Keratinocyte (primary cell): ENCODE measurements around the gene PRKCH. TPM values are rescaled to one million over a fixed set of nuclear protein-coding genes. Genes with fewer than 3 reads are reported as not detected.

Experiments used
- DNase-seq: peaks from one replicate; pipeline ENCODE4 v3.0.0-alpha.2; 2011; ENCODE audit warnings: low read depth, missing footprints, low spot score
- FAIRE-seq: peaks from 2 replicates; lab custom pipeline; 2011; peaks lifted over from hg19 to GRCh38; lab: Jason Lieb, UNC
- H2AFZ ChIP-seq: 2 replicates; pipeline ENCODE4 v1.6.0; 2012; ENCODE audit warnings: low read length, control low read depth, inconsistent platforms; ENCODE audit not compliant: control insufficient read depth
- H3K27ac ChIP-seq: 2 replicates; pipeline ENCODE4 v1.5.1; 2011; ENCODE audit warnings: low read length; ENCODE audit not compliant: control insufficient read depth, insufficient read depth
- H3K27me3 ChIP-seq: 3 replicates; pipeline ENCODE4 v1.6.0; 2011; ENCODE audit warnings: low read length; ENCODE audit not compliant: control insufficient read depth, insufficient read depth; ENCODE audit errors: extremely low read depth
- H3K36me3 ChIP-seq, 2 experiments: 2 replicates in 1 of 2; 3 replicates in 1 of 2; pipeline ENCODE4 v1.5.1; 2011; ENCODE audit warnings: low read length in 2 of 2, mild to moderate bottlenecking in 1 of 2; ENCODE audit not compliant: control insufficient read depth in 2 of 2, insufficient read depth in 2 of 2; ENCODE audit errors: extremely low read depth in 1 of 2
- H3K4me1 ChIP-seq: 3 replicates; pipeline ENCODE4 v1.5.1; 2011; ENCODE audit warnings: low read length; ENCODE audit not compliant: control insufficient read depth, insufficient read depth; ENCODE audit errors: extremely low read depth
- H3K4me2 ChIP-seq: 3 replicates; pipeline ENCODE4 v1.6.0; 2011; ENCODE audit warnings: low read depth, low read length; ENCODE audit not compliant: control insufficient read depth, insufficient read depth; ENCODE audit errors: extremely low read depth
- H3K4me3 ChIP-seq, 3 experiments: fragments of 200-600 bp in 1 of 3; sonication (generic) in 1 of 3; 2 replicates in 2 of 3; 3 replicates in 1 of 3; pipeline ENCODE4 v1.5.1; 2011 to 2016; ENCODE audit warnings: low read length in 3 of 3, mild to moderate bottlenecking in 3 of 3, control low read depth in 2 of 3, inconsistent platforms in 1 of 3, low read depth in 1 of 3, mixed read lengths in 1 of 3, mixed run types in 1 of 3, moderate library complexity in 1 of 3; ENCODE audit not compliant: control insufficient read depth in 2 of 3, insufficient read depth in 2 of 3; ENCODE audit errors: extremely low read depth in 1 of 3
- H3K79me2 ChIP-seq: 2 replicates; pipeline ENCODE4 v1.6.0; 2012; ENCODE audit warnings: low read length; ENCODE audit not compliant: control insufficient read depth, insufficient read depth
- H3K9ac ChIP-seq: 3 replicates; pipeline ENCODE4 v1.6.0; 2011; ENCODE audit warnings: low read length; ENCODE audit not compliant: control insufficient read depth, insufficient read depth; ENCODE audit errors: extremely low read depth
- H3K9me1 ChIP-seq: 3 replicates; pipeline ENCODE4 v1.6.0; 2011; ENCODE audit warnings: low read length; ENCODE audit not compliant: control insufficient read depth, insufficient read depth; ENCODE audit errors: extremely low read depth
- H3K9me3 ChIP-seq: 2 replicates; pipeline ENCODE4 v1.5.1; 2012; ENCODE audit warnings: low read depth, low read length; ENCODE audit not compliant: control insufficient read depth
- H4K20me1 ChIP-seq: 3 replicates; pipeline ENCODE4 v1.6.0; 2011; ENCODE audit warnings: low read length; ENCODE audit not compliant: control insufficient read depth, insufficient read depth; ENCODE audit errors: extremely low read depth
- CTCF ChIP-seq, 3 experiments: IDR thresholded peaks in 1 of 3; conservative IDR thresholded peaks in 1 of 3; optimal IDR thresholded peaks in 1 of 3; 2 replicates in 2 of 3; 3 replicates in 1 of 3; pipeline versions ENCODE3 to v1.5.1; 2011; ENCODE audit warnings: low read length in 3 of 3, mild to moderate bottlenecking in 3 of 3, moderate library complexity in 2 of 3, control low read depth in 1 of 3, inconsistent platforms in 1 of 3; ENCODE audit not compliant: insufficient read depth in 2 of 3; ENCODE audit errors: extremely low read depth in 1 of 3
- EZH2 ChIP-seq: IDR thresholded peaks from one replicate; pipeline ENCODE4 v1.6.1; 2012; ENCODE audit warnings: inconsistent platforms, mild to moderate bottlenecking, low read length, moderate library complexity
- dilution Hi-C: fragments of 300-500 bp; cut with MboI; formaldehyde crosslinking; loops from one replicate; pipeline ENCODE4 v1.7.0; 2020; ENCODE audit warnings: low sequenced_read_pairs; ENCODE audit not compliant: extremely low pct_ligation_motif_present
- polyA plus RNA-seq, 5 experiments: library from polyadenylated mRNA; depleted of rRNA in 3 of 5; stranded (reverse) in 3 of 5; stranded (forward) in 1 of 5; unstranded in 1 of 5; fragments of >200 nt; gene quantifications; 1 replicate in 1 of 5; 2 replicates in 3 of 5; 3 replicates in 1 of 5; pipeline versions ENCODE4 v1.2.1 to v1.2.3, GENCODE V29; 2011 to 2012; ENCODE audit warnings: missing spikeins in 2 of 5, low read depth in 1 of 5, low replicate concordance in 1 of 5

The PRKCH gene
- polyA plus RNA-seq, 1 donor (not counting 4 experiments of a cell fraction or from before 2014, with no cell fraction given), result 13.7 TPM

- FAIRE-seq (peak; percentile 69), DNase-seq (no peak)
- no peaks in the 10 kb centered on the region for H3K79me2 ChIP-seq
- H3K4me1 ChIP-seq, result no peaks in the 10 kb centered on the region
- no peak overlapping the region for H3K27ac ChIP-seq
- no peaks in the 10 kb centered on the region for H3K9me3 ChIP-seq
- no peaks in the 10 kb centered on the region for H3K36me3 ChIP-seq
- H3K9ac ChIP-seq, result no peak overlapping the region
- H3K9me1 ChIP-seq, result no peaks in the 10 kb centered on the region
- H3K27me3 ChIP-seq, result no peaks in the 10 kb centered on the region
- no peak overlapping the region for H3K4me2 ChIP-seq
- dilution Hi-C loops, result no loop called here
- no peaks in the 10 kb centered on the region for H4K20me1 ChIP-seq
- TF ChIP-seq EZH2, result no peak
- peak in 2 of 3 experiments; percentile 50 to 56 for TF ChIP-seq CTCF (optimal IDR thresholded peaks at IDR 0.05 in 1 of 3, IDR thresholded peaks at IDR 0.05 in 1 of 3, conservative IDR thresholded peaks at IDR 0.05 in 1 of 3; ENCODE audit: extremely low read depth in 1 of 3, insufficient read depth in 2 of 3, low read length in 3 of 3)
- no peak overlapping the region for H2AFZ ChIP-seq
- H3K4me3 ChIP-seq, result no peak overlapping the region
These were observed 24.5 kb upstream of the PRKCH start for GRCh38 chr14:61296719-61297502.

DNA sequence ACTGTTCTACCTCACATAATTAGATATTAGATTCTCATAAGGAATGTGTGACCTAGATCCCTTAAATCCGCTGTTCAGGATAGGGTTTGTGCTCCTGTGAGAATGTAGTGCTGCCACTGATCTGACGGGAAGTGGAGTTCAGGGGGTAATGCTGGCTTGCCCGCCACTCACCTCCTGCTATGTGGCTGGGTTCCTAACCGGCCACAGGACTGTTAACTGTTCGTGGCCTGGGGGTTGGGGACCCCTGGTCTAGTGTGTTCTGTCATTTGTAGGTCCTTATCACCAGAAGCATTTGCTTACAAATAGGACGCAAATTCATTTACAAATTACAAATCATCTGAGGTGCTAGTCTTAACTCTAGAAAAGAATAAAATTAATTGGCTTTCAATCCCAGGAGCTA lies 23.8 kb upstream of the PRKCH start:
- Histone ChIP-seq H3K27ac (no peak overlapping the region), H3K9ac (no peak overlapping the region), H3K9me1 (no peaks in the 10 kb centered on the region), H3K4me3 (no peak overlapping the region), H3K4me1 (no peaks in the 10 kb centered on the region), H3K9me3 (no peaks in the 10 kb centered on the region), H4K20me1 (no peaks in the 10 kb centered on the region), H3K27me3 (no peaks in the 10 kb centered on the region), H3K4me2 (no peak overlapping the region), H3K36me3 (no peaks in the 10 kb centered on the region), H2AFZ (no peak overlapping the region), H3K79me2 (no peaks in the 10 kb centered on the region)
- DNase-seq, result no peak
- TF ChIP-seq EZH2 (no peak), CTCF (optimal IDR thresholded peaks at IDR 0.05 in 1 of 3, IDR thresholded peaks at IDR 0.05 in 1 of 3, conservative IDR thresholded peaks at IDR 0.05 in 1 of 3; ENCODE audit: extremely low read depth in 1 of 3, insufficient read depth in 2 of 3, low read length in 3 of 3) (no peak)
- dilution Hi-C loops, result no loop called here
- FAIRE-seq, result no peak
